Measurements from ENCODE around the gene GOLGA8B. TPM values are rescaled to one million over a fixed set of nuclear protein-coding genes. Genes with fewer than 3 reads are reported as not detected.
"Not testable (repeated sequence)": the region's sequence is repeated elsewhere in the genome, so short reads cannot be mapped to it uniquely, and the experiment has no call there.

GOLGA8B gene
- total RNA-seq, 2 experiments from 2014 or later, result 244 to 247 TPM

- ChIA-PET CTCF (interaction anchor here (1.3 to 2.3 kb wide), 3 partner anchors 221 to 378 kb away, joined by 3 to 16 read pairs (median 8); partner anchors contain the start of genes KATNBL1 and LPCAT4), POLR2A (interaction anchor here (0.9 to 1.1 kb wide), 2 partner anchors 222 to 245 kb away, joined by 3 to 4 read pairs; partner anchors contain the start of genes LPCAT4, NOP10 and NUTM1)
- Histone ChIP-seq H3K4me3 (ENCODE audit: low read length) (peak overlapping the region; percentile 16), H3K27ac (ENCODE audit: low read depth in 1 of 2, low read length in 2 of 2) (no peak overlapping the region), H3K4me1 (ENCODE audit: insufficient read depth, low read length) (peaks cover 11% of the 10 kb centered on the region), H3K36me3 (ENCODE audit: insufficient read depth, low read length) (no peaks in the 10 kb centered on the region), H3K9me3 (ENCODE audit: control insufficient read depth in 1 of 2, insufficient read depth in 1 of 2, low read length in 2 of 2) (no peaks in the 10 kb centered on the region), H3K27me3 (ENCODE audit: control insufficient read depth in 1 of 2, insufficient read depth in 2 of 2, low read length in 2 of 2) (no peaks in the 10 kb centered on the region)
- peak; percentile 93 for TF ChIP-seq CTCF (IDR thresholded peaks at IDR 0.05)
- ATAC-seq (ENCODE audit: poor library complexity), result peak; percentile 59
- intact Hi-C loops (cut with DNase I, micrococcal nuclease), result loop anchor here (1.0 to 5.0 kb wide), 8 partner anchors 81 to 527 kb away; partner anchors contain the start of genes NOP10 (in 1 of the 2) and NUTM1 (in 1 of the 2)
- Mint-ChIP-seq H3K27me3 (peaks cover 21% of the 10 kb centered on the region), H3K36me3 (ENCODE audit: low read depth) (peaks cover 4% of the 10 kb centered on the region), H3K27ac (no peak overlapping the region), H3K4me1 (ENCODE audit: low read depth) (peaks cover 9% of the 10 kb centered on the region), H3K9me3 (no peaks in the 10 kb centered on the region), H3K4me3 (peak overlapping the region; percentile 77)
- peak; percentile 37 to 82 (median 55) for DNase-seq
Measured at GRCh38 chr15:34588046-34588674, 4.7 kb upstream of the GOLGA8B start.

DNA sequence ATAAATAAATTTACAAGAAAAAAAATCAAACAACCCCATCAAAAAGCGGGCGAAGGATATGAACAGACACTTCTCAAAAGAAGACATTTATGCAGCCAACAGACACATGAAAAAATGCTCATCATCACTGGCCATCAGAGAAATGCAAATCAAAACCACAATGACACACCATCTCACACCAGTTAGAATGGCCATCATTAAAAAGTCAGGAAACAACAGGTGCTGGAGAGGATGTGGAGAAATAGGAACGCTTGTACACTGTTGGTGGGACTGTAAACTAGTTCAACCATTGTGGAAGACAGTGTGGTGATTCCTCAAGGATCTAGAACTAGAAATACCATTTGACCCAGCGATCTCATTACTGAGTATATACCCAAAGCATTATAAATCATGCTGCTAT is 2.5 kb upstream of the GOLGA8B start:
- H3K9me3 Mint-ChIP-seq, result not testable (repeated sequence)

DNA sequence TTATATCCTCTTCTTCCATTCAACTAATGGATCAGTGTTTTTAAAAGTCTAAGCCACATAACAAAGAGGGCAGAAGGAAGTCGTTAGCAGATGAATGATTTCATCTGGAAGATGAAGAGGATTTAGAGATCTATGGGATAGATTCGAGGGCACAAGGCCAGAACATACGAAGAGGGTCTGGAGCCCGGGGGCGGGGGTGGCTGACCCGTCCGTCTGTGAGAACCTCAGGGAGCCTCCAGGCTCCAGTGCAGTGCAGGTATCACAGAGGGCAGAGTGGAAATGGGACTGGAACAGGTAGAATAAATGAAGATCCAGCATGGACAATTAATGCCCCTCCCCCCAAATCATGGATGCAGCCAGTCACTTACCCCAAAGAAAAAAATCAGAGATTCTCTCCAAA is 1.5 kb upstream of the GOLGA8B start:
- CTCF ChIA-PET, result no interaction called here
- intact Hi-C loops (cut with DNase I, micrococcal nuclease), result loop anchor here (2.0 to 5.0 kb wide), 7 partner anchors 78 to 488 kb away; partner anchors contain the start of genes EMC4 (in 1 of the 2), NOP10 (in 1 of the 2) and NUTM1 (in 1 of the 2)

More for the DNA sequence above, 2.5 kb upstream of the GOLGA8B start:
- H3K36me3 ChIP-seq (ENCODE audit: insufficient read depth, low read length); CTCF ChIA-PET; POLR2A ChIA-PET; H3K27ac ChIP-seq (ENCODE audit: low read depth in 1 of 2, low read length in 2 of 2); H3K27me3 ChIP-seq (ENCODE audit: control insufficient read depth in 1 of 2, insufficient read depth in 2 of 2, low read length in 2 of 2); ATAC-seq (ENCODE audit: poor library complexity); DNase-seq; H3K9me3 ChIP-seq (ENCODE audit: control insufficient read depth in 1 of 2, insufficient read depth in 1 of 2, low read length in 2 of 2); H3K4me3 ChIP-seq (ENCODE audit: low read length); H3K27ac Mint-ChIP-seq; H3K36me3 Mint-ChIP-seq (ENCODE audit: low read depth): not testable (repeated sequence)
- H3K4me3 Mint-ChIP-seq, result peak overlapping the region; percentile 42
- peaks cover 28% of the 10 kb centered on the region for H3K4me1 ChIP-seq (ENCODE audit: insufficient read depth, low read length)
- peaks cover 25% of the 10 kb centered on the region for H3K4me1 Mint-ChIP-seq (ENCODE audit: low read depth)
- intact Hi-C loops (cut with DNase I, micrococcal nuclease), result loop anchor here (2.0 to 5.0 kb wide), 6 partner anchors 79 to 489 kb away; partner anchors contain the start of genes NOP10 (in 1 of the 2) and NUTM1 (in 1 of the 2)
- H3K27me3 Mint-ChIP-seq, result peaks cover 17% of the 10 kb centered on the region

More for the DNA sequence above, 1.5 kb upstream of the GOLGA8B start:
- peaks cover 11% of the 10 kb centered on the region for H3K36me3 Mint-ChIP-seq (ENCODE audit: low read depth)
- H3K4me3 ChIP-seq (ENCODE audit: low read length), result no peak overlapping the region
- no peak overlapping the region for H3K27ac ChIP-seq (ENCODE audit: low read depth in 1 of 2, low read length in 2 of 2)
- no peak overlapping the region for H3K27ac Mint-ChIP-seq
- POLR2A ChIA-PET, result no interaction called here
- no peaks in the 10 kb centered on the region for H3K27me3 ChIP-seq (ENCODE audit: control insufficient read depth in 1 of 2, insufficient read depth in 2 of 2, low read length in 2 of 2)
- peak overlapping the region; percentile 83 for H3K4me3 Mint-ChIP-seq
- ATAC-seq (ENCODE audit: poor library complexity) (no peak), DNase-seq (no peak)
- H3K4me1 Mint-ChIP-seq (ENCODE audit: low read depth), result peaks cover 28% of the 10 kb centered on the region
- no peak for TF ChIP-seq CTCF (IDR thresholded peaks at IDR 0.05)
- H3K9me3 Mint-ChIP-seq, result no peaks in the 10 kb centered on the region
- no peaks in the 10 kb centered on the region for H3K9me3 ChIP-seq (ENCODE audit: control insufficient read depth in 1 of 2, insufficient read depth in 1 of 2, low read length in 2 of 2)
- peaks cover 32% of the 10 kb centered on the region for H3K4me1 ChIP-seq (ENCODE audit: insufficient read depth, low read length)
- no peaks in the 10 kb centered on the region for H3K36me3 ChIP-seq (ENCODE audit: insufficient read depth, low read length)
- H3K27me3 Mint-ChIP-seq, result peaks cover 17% of the 10 kb centered on the region

Data from CD4-positive, alpha-beta T cell (primary cell).